Dermis microvascular lymphatic vessel endothelial cell (primary cell): ENCODE results near the gene MUC21. TPM values are rescaled to one million over a fixed set of nuclear protein-coding genes. Genes with fewer than 3 reads are reported as not detected.
"Not testable (repeated sequence)": the region's sequence is repeated elsewhere in the genome, so short reads cannot be mapped to it uniquely, and the experiment has no call there.

Experiments
- DNase-seq, 2 donors: peaks; one replicate each; pipeline versions ENCODE4 v3.0.0 to v3.0.0-alpha.2; 2010; ENCODE audit warnings: low read depth in 2 of 2
- total RNA-seq: library from RNA; depleted of rRNA; stranded (reverse); fragments of >200 nt; gene quantifications from 2 replicates; pipeline ENCODE4 v1.2.1, GENCODE V29; 2014

The MUC21 gene
- total RNA-seq, 1 donor from 2014 or later: not detected

- no peak for DNase-seq
These were observed 24.6 kb downstream of the MUC21 start for GRCh38 chr6:31008165-31008564.

- no peak for DNase-seq
These were observed 26.2 kb downstream of the MUC21 start for GRCh38 chr6:31009731-31010130.

- DNase-seq: peak in 1 of 2 donors; percentile 11
These were observed 27.0 kb downstream of the MUC21 start, which contains the start of gene MUC22 for GRCh38 chr6:31010393-31011060. MUC22 (plus strand) TSS chr6:31010474; CDS start chr6:31010707, 233 bp downstream.

GRCh38 chr6:31011153-31011552, 27.6 kb downstream of the MUC21 start:
- DNase-seq: no peak

- no peak for DNase-seq
These were observed 33.3 kb downstream of the MUC21 start for GRCh38 chr6:31016659-31017299.

- not testable (repeated sequence) for DNase-seq
These were observed 33.9 kb downstream of the MUC21 start for GRCh38 chr6:31017436-31017835.

GRCh38 chr6:31020057-31020456, 36.5 kb downstream of the MUC21 start:
- no peak for DNase-seq

GRCh38 chr6:31020631-31021255, 37.2 kb downstream of the MUC21 start:
- DNase-seq: not testable (repeated sequence)

GRCh38 chr6:31021705-31022531, 38.4 kb downstream of the MUC21 start:
- not testable (repeated sequence) for DNase-seq

GRCh38 chr6:31025595-31025994, 42.1 kb downstream of the MUC21 start:
- no peak for DNase-seq

GRCh38 chr6:31031095-31031494, 47.6 kb downstream of the MUC21 start:
- no peak for DNase-seq

- no peak for DNase-seq
These were observed 49.6 kb downstream of the MUC21 start for GRCh38 chr6:31033075-31033474.

- DNase-seq: no peak
These were observed 52.5 kb downstream of the MUC21 start for GRCh38 chr6:31035862-31036497.

GRCh38 chr6:31037169-31037568, 53.7 kb downstream of the MUC21 start:
- DNase-seq: no peak

GRCh38 chr6:31037682-31038081, 54.2 kb downstream of the MUC21 start:
- DNase-seq: no peak

GRCh38 chr6:31038559-31038958, 55.0 kb downstream of the MUC21 start:
- no peak for DNase-seq

Other genes starting within 250 kb of the MUC21 start
- gene FLOT1, start 241.0 kb upstream of the MUC21 start, total RNA-seq: 52.5 and 55.2 TPM in 2 replicates
- gene IER3, start 239.2 kb upstream of the MUC21 start, total RNA-seq: 46.3 and 86.1 TPM in 2 replicates
- 4.0 and 10.1 TPM in 2 replicates for gene DDR1, start 99.2 kb upstream of the MUC21 start, total RNA-seq
- 10.4 and 13.7 TPM in 2 replicates for gene GTF2H4, start 75.5 kb upstream of the MUC21 start, total RNA-seq
- gene VARS2, start 69.5 kb upstream of the MUC21 start, total RNA-seq: 11.1 and 16.6 TPM in 2 replicates
- not detected in 2 replicates for gene SFTA2, start 51.5 kb upstream of the MUC21 start, total RNA-seq
- not detected in 2 replicates for gene MUCL3, start 42.7 kb upstream of the MUC21 start, total RNA-seq
- gene MUC22, start 26.8 kb downstream of the MUC21 start, total RNA-seq: not detected in 2 replicates
- not detected in 2 replicates for gene C6orf15, start 128.9 kb downstream of the MUC21 start, total RNA-seq
- gene PSORS1C1, start 131.1 kb downstream of the MUC21 start, total RNA-seq: 3.7 and 3.8 TPM in 2 replicates
- under 0.01 TPM in 1 of 2 replicates, not detected in the other for gene CDSN, start 136.7 kb downstream of the MUC21 start, total RNA-seq
- not detected in 2 replicates for gene PSORS1C2, start 155.3 kb downstream of the MUC21 start, total RNA-seq
- 11.1 and 11.8 TPM in 2 replicates for gene CCHCR1, start 174.1 kb downstream of the MUC21 start, total RNA-seq
- 12.8 and 21.7 TPM in 2 replicates for gene TCF19, start 174.9 kb downstream of the MUC21 start, total RNA-seq
- gene POU5F1, start 187.0 kb downstream of the MUC21 start, total RNA-seq: not detected in 2 replicates